Testis (tissue), 3 donors: Measurements from ENCODE around the gene SENP1. TPM values are rescaled to one million over a fixed set of nuclear protein-coding genes. Genes with fewer than 3 reads are reported as not detected.

Experiments
- DNase-seq: peaks from one replicate; pipeline ENCODE4 v3.0.0-alpha.2; 2019
- H3K27ac ChIP-seq, 2 donors: fragments of 200-600 bp; sonication (generic); one replicate each; pipeline ENCODE4 v1.5.1; 2019
- H3K27me3 ChIP-seq: fragments of 200-600 bp; sonication (generic); one replicate; pipeline ENCODE4 v1.5.1; 2019
- H3K36me3 ChIP-seq: fragments of 200-600 bp; sonication (generic); one replicate; pipeline ENCODE4 v1.5.1; 2017; ENCODE audit warnings: low read depth; ENCODE audit errors: missing control alignments
- H3K4me1 ChIP-seq: fragments of 200-600 bp; sonication (generic); one replicate; pipeline ENCODE4 v1.5.1; 2019
- H3K4me3 ChIP-seq, 2 donors: fragments of 200-600 bp; sonication (generic); one replicate each; pipeline ENCODE4 v1.5.1; 2017 to 2019
- H3K9me3 ChIP-seq: fragments of 200-600 bp; sonication (generic); one replicate; pipeline ENCODE4 v1.5.1; 2017
- POLR2A ChIP-seq: fragments of 450-650 bp; IDR thresholded peaks from one replicate; pipeline ENCODE4 v1.6.1; 2017; ENCODE audit warnings: antibody characterized with exemption, mild to moderate bottlenecking, moderate library complexity
- WGBS, 2 donors: methylation state at CpG; one replicate each; pipeline ENCODE4 v1.1.5; 2018; 5-methylcytosine and 5-hydroxymethylcytosine counted together
- intact Hi-C: fragments of 100-400 bp; cut with DNase I; formaldehyde crosslinking; loops from one replicate; pipeline ENCODE4 v1.15.1; 2023; ENCODE audit warnings: low total_unique reads
- polyA plus RNA-seq: library from polyadenylated mRNA; stranded (reverse); fragments of 350-450 nt; fragmentation: Illumina TruSeq; extraction: RNeasy Lipid Tissue Mini Kit (QIAGEN cat#74804); gene quantifications from one replicate; pipeline ENCODE4 v1.2.3, GENCODE V29; 2014; ENCODE audit warnings: low read depth, low replicate concordance; ENCODE audit not compliant: insufficient read depth
- total RNA-seq, 2 donors: library from RNA; depleted of rRNA; stranded (reverse); fragments of >200 nt; gene quantifications; one replicate each; pipeline ENCODE4 v1.2.3, GENCODE V29; 2016
- TF ChIP-seq, protein P1 (sequence below), 3 experiments: fragments of 450-650 bp in 2 of 3; fragments of 200-600 bp in 1 of 3; sonication (generic) in 1 of 3; IDR thresholded peaks; one replicate each; pipeline ENCODE4 v1.5.1; 2016 to 2019; ENCODE audit warnings: antibody characterized with exemption in 3 of 3, mild to moderate bottlenecking in 2 of 3, moderate library complexity in 1 of 3

The SENP1 gene
- total and polyA plus RNA-seq, 3 donors from 2014 or later: 84.2 to 148 (median 105) TPM

DNA sequence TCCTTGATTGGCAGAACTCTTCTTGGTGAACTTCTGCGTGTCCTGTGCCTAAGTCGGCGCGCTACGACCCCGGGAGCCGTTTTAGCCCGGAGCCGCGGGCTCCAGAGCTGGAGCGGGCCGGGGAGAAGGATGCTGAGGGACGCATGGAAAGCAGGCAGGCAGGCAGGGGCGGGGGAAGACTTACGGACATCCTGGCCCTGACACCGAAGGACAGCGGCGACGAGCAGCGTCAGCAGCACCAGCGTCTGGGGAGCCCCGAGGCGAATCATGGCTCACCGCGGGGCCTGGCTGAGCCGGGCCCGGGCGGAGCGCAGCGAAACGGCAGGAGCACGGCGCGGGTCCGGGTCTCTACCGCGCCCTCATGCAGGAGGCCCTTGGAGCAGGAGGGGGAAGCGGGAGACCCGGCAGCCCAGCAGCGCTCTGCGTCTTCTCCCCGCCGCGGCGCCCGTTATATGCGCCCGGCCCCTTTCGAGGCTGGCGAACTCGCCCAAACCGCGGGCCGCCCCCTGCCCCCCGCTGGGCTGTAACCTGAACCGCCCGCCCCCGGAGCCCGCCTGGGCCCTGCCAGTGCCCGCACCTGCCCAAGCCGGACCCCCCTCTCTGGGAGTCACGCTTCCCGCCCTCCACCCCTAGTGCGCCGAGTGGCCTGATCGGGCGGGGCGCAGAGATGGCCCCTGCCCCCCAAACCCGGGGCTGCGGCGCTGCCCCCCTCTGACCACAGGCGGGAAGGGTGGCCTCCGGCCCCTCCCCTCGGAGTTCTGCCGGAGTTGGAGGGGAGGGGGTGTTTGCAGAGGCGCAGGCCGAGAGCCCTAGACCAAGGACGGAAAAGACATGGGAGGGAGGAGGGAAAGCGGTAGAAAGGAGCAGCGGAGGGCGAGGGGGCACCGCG is 101.6 kb downstream of the SENP1 start, which contains the start of gene COL2A1:
Gene COL2A1 (minus strand): TSS at position 424 of the 889 bp plus-strand sequence. CDS start 155 bp downstream, at position 269.
- intact Hi-C loops: no loop called here
- no peak within 1 kb of the TSS for H3K27ac ChIP-seq
- no peaks in the 10 kb centered on the region for H3K36me3 ChIP-seq
- no peaks in the 10 kb centered on the region for H3K27me3 ChIP-seq
- peak within 1 kb of the TSS; percentile 18 for H3K4me3 ChIP-seq
- H3K4me1 ChIP-seq: peaks cover 34% of the 10 kb centered on the region
- TF ChIP-seq, protein P1, sequence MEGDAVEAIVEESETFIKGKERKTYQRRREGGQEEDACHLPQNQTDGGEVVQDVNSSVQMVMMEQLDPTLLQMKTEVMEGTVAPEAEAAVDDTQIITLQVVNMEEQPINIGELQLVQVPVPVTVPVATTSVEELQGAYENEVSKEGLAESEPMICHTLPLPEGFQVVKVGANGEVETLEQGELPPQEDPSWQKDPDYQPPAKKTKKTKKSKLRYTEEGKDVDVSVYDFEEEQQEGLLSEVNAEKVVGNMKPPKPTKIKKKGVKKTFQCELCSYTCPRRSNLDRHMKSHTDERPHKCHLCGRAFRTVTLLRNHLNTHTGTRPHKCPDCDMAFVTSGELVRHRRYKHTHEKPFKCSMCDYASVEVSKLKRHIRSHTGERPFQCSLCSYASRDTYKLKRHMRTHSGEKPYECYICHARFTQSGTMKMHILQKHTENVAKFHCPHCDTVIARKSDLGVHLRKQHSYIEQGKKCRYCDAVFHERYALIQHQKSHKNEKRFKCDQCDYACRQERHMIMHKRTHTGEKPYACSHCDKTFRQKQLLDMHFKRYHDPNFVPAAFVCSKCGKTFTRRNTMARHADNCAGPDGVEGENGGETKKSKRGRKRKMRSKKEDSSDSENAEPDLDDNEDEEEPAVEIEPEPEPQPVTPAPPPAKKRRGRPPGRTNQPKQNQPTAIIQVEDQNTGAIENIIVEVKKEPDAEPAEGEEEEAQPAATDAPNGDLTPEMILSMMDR (IDR thresholded peaks at IDR 0.05): no peak
- no peak for TF ChIP-seq POLR2A
- WGBS, 2 donors: 2 to 3% methylated on average over 15 to 60 of the region's 83 CpGs
- no peaks in the 10 kb centered on the region for H3K9me3 ChIP-seq
- DNase-seq: peak; percentile 36

DNA sequence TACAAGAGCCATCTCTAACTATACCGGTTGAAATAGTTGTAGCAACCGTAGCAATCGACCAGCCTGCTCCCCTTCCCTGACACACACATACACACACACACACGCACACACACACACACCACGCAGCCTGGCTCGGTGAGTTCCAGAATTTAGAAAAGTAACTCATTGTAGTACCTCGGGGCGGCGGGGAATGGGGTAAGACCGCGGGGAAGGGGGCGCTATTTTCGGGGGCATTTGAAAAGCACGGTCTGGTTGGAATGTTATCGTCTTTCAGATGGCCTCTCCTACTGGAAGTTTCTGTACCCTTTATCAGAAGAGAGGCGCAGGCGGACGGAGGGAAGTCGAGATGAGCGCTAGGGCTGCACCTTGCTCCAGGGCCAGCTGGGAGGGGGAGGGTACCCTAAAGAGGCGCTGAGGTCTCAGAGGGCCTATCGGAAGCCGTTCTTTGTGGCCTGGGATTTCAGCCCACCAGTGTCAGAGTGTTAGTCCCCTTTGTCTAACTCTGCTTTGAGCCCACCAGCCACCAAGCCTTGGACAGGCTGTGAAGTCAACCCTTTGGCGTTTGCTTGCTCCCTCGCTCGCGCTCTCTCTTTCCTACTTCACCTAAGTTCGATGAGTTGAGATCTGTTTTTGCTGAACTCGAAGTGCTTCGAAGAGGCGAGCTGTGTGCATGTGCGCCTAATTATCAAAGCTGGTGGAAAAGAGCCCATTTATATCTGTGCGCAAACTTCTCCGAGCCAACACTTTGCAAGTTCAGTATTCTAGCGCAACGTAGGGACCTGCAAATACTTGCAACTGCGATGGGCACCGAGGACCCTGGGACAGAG is 102.4 kb downstream of the SENP1 start:
- no peak overlapping the region for H3K27ac ChIP-seq
- H3K9me3 ChIP-seq: no peaks in the 10 kb centered on the region
- peaks cover 34% of the 10 kb centered on the region for H3K4me1 ChIP-seq
- intact Hi-C loops: no loop called here
- H3K36me3 ChIP-seq: no peaks in the 10 kb centered on the region
- DNase-seq: no peak
- H3K4me3 ChIP-seq: peak overlapping the region in 1 of 2 donors; percentile 18
- no peak for TF ChIP-seq POLR2A
- TF ChIP-seq, protein P1 (IDR thresholded peaks at IDR 0.05): no peak
- no peaks in the 10 kb centered on the region for H3K27me3 ChIP-seq
- WGBS, 2 donors: 5 to 8% methylated on average over 34 to 38 of the region's 38 CpGs

DNA sequence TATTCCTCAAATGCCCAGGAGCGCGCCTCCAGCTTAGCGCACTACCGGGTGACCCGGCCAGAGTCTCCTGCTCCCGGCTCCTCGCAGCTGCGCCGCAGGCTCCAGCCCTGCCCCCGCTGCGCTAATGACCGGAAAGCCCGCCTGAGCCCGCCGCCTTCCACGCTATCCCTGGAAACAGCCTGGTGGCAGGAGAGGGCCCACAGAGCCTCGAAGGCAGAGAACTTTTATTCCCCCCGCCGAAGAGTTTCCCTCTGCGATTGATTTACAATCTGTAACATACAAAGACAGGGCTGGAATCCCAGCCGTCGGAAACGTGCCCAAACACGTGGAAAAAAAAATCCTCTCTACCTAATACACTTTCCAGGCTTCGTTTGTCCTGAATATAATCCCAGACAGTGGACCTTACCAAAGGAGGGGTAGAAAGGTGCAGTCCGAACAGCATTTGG is 103.1 kb downstream of the SENP1 start:
- WGBS, 2 donors: 1 to 3% methylated on average over 12 to 26 of the region's 26 CpGs
- H3K36me3 ChIP-seq: no peaks in the 10 kb centered on the region
- H3K4me1 ChIP-seq: peaks cover 34% of the 10 kb centered on the region
- intact Hi-C loops: no loop called here
- TF ChIP-seq, protein P1 (IDR thresholded peaks at IDR 0.05): no peak
- TF ChIP-seq POLR2A: no peak
- peak overlapping the region in 1 of 2 donors; percentile 48 for H3K4me3 ChIP-seq
- peak; percentile 44 for DNase-seq
- H3K27me3 ChIP-seq: no peaks in the 10 kb centered on the region
- H3K9me3 ChIP-seq: no peaks in the 10 kb centered on the region
- H3K27ac ChIP-seq: no peak overlapping the region

DNA sequence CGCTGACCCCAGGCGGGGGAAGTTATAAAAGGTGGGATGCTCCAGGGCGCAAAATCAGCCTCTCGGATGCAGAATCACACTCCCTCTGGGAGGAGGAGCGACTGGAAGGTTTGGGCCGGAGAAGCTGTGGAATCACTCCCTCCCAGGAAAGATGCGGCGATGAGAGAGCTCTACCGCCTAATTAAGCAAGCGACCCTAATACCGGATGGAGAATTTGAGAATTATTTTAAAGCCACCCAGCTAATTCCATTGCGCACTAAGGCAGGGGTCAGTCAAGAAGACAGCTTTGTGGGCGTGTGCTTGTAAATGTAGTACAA is 103.5 kb downstream of the SENP1 start:
- peaks cover 34% of the 10 kb centered on the region for H3K4me1 ChIP-seq
- no peaks in the 10 kb centered on the region for H3K27me3 ChIP-seq
- H3K9me3 ChIP-seq: no peaks in the 10 kb centered on the region
- DNase-seq: no peak
- TF ChIP-seq POLR2A: no peak
- TF ChIP-seq, protein P1 (IDR thresholded peaks at IDR 0.05): no peak
- intact Hi-C loops: no loop called here
- peak overlapping the region in 1 of 2 donors; percentile 48 for H3K4me3 ChIP-seq
- no peak overlapping the region for H3K27ac ChIP-seq
- 0 to 3% methylated on average over 5 to 13 of the region's 13 CpGs for WGBS, 2 donors
- no peaks in the 10 kb centered on the region for H3K36me3 ChIP-seq
